Muscle of back (tissue), 11 donors: ENCODE data around the gene EFCAB14. TPM values are rescaled to one million over a fixed set of nuclear protein-coding genes. Genes with fewer than 3 reads are reported as not detected.
"Not testable (repeated sequence)": the region's sequence is repeated elsewhere in the genome, so short reads cannot be mapped to it uniquely, and the experiment has no call there.

Source experiments
- DNase-seq, 3 donors: peaks; one replicate each; pipeline versions ENCODE4 v3.0.0 to v3.0.0-alpha.2; 2013
- polyA plus RNA-seq, 10 donors: library from polyadenylated mRNA; unstranded; fragments of 120-200 nt; gene quantifications; one replicate each; pipeline ENCODE4 v1.2.1, GENCODE V29; 2013; ENCODE audit not compliant: insufficient read length in 10 of 10

Gene EFCAB14
- polyA plus RNA-seq, 10 donors: 77.9 to 111 (median 101) TPM

GRCh38 chr1:46655848-46656247 lies 63.1 kb downstream of the EFCAB14 start:
- no peak for DNase-seq

DNA sequence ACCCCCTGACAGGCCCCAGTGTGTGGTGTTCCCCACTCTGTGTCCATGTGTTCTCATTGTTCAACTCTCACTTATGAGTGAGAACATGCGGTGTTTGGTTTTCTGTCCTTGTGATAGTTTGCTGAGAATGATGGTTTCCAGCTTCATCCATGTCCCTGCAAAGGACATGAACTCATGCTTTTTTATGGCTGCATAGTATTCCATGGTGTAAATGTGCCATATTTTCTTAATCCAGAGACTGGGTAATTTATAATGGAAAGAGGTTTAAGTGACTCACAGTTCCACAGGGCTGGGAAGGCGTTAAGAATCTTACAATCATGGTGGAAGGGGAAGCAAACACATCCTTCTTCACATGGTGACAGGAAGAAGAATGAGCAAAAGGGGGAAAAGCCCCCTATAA lies 64.2 kb downstream of the EFCAB14 start:
- DNase-seq: not testable (repeated sequence)

DNA sequence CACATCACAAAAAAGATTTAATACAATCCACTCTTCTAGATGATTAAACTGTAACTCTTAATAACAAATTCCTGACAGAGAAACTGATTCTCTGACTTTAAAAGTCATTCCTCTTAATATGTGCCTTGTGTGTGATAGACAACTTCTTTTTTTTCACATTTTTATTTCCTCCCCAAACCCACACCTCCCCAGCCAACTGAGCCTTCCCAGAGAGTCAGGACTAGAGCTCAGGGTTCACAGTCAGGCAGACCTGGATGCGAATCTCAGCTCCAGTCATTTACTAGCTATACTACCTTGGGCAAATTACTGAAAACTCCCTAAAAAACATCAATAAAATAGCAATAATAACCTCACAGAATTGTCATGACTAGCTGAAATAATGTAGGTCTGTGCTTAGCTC lies 64.9 kb downstream of the EFCAB14 start:
- no peak for DNase-seq

- no peak for DNase-seq
Observed at GRCh38 chr1:46653405-46653958, 65.4 kb downstream of the EFCAB14 start.

DNA sequence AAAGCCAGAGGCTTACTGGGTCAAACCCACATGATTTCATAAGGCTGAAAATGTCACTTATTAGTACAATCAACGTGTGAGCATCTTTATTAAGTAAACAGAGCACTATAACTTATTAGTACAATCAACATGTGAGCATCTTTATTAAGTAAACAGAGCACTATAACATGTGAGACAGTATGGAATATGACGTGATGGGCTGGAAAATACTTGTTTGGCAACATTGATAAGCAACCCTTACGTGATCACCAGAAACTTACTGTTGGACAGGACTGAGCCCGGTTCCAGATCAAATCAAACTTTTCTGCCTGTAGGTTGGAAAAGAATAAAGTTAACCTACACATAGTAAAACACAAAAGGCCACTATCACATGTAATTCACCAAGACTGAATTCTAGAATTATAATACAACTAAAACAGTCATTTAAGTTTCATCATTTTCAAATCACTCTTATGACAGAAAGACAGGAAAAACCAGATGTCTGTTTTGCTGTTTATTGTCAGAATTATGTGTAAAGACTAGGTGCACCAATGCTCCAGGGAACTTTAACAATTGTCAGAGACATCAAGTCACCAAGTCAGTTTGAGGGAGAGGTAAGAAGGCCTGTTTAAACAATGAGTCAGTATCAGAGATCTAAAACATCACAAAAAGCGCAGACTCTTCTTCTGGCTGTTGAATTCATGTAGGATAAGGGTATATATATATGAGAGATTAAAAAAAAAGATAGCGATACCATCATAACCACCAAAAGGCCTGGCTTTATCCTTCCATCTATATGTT lies 66.4 kb downstream of the EFCAB14 start:
- no peak for DNase-seq

- DNase-seq: not testable (repeated sequence)
Observed at GRCh38 chr1:46651152-46651551, 67.8 kb downstream of the EFCAB14 start.

GRCh38 chr1:46650491-46650890 lies 68.4 kb downstream of the EFCAB14 start:
- DNase-seq: no peak

GRCh38 chr1:46649764-46650163 lies 69.2 kb downstream of the EFCAB14 start:
- no peak for DNase-seq

- no peak for DNase-seq
Observed at GRCh38 chr1:46647611-46648010, 71.3 kb downstream of the EFCAB14 start.

GRCh38 chr1:46646844-46647243 lies 72.1 kb downstream of the EFCAB14 start:
- DNase-seq: no peak

DNA sequence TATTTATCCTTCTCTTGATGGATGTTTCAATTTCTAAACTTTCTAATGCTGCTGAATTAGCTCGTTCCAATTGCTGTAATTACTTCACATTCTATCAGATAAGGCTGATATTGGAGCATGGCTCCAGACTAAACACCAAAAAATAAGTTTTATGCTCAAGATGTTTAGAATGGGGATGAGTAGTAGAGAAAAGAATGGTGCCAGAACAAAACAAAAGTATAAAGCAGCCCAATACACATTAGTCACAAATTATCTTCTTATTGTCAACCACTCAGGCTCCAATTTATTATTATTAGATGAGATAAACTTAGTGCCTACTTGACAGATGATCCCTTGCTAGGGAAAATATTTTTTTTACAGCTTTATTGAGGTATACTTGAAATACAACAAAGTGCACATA lies 72.6 kb downstream of the EFCAB14 start:
- no peak for DNase-seq

- DNase-seq: no peak
Observed at GRCh38 chr1:46645815-46646214, 73.1 kb downstream of the EFCAB14 start.

GRCh38 chr1:46643368-46643775 lies 75.5 kb downstream of the EFCAB14 start:
- peak in 1 of 3 donors; percentile 54 for DNase-seq

GRCh38 chr1:46642115-46642680 lies 76.7 kb downstream of the EFCAB14 start:
- DNase-seq: no peak

GRCh38 chr1:46639547-46639946 lies 79.4 kb downstream of the EFCAB14 start:
- DNase-seq: no peak

DNA sequence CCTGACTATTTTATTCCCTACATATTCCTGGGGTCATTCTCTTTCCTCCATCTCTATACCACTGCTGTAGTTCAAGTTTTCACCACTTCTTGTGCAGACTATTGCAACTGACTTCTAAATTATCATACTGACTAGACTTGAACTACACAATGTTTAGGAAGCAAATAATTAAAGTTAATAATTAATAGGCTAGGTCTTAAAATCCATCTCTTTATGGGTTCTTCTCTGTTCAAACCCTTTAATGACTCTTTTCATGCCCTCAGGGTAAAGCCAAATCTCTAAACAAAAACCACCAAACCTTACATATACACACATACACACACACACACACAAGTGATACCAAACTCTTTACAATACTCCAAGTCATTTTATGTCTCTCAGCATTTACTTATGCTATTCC lies 80.0 kb downstream of the EFCAB14 start:
- no peak for DNase-seq

GRCh38 chr1:46637444-46638083 lies 81.3 kb downstream of the EFCAB14 start:
- DNase-seq: peak in 1 of 3 donors; percentile 5

DNA sequence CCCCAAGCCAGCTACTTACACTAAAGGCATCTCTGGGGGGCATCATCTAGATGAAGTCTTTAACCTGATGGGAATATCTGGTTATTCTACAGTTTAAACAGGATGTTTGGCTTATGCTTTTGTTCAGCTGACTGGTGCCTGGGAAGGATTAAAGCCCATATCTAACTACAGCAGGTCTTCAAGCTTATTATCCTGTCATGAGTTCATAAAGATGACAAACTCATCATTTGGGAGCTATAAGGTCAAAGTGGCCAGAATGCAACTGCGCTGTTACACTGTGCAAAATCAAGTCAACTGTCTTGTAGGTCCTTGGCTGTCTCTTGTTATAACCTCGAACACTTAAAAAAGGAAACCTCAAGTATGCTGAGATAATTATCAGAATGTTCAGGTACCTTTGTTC lies 83.7 kb downstream of the EFCAB14 start:
- DNase-seq: no peak

DNA sequence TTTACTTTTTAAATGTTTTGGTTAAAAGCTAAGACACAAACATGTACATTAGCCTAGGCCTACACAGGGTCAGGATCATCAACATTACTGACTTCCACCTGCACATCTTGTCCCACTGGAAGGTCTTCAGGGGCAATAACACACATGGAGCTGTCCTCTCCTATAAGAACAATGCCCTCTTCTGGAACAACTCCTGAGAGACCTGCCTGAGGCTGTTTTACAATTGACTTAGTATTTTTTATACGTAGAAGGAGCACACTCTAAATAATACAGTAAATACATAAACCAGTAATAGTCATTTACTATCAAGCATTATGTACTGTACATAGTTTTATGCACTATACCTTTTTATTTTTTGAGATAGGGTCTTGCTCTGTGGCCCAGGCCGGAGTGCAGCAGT lies 88.2 kb downstream of the EFCAB14 start:
- DNase-seq: no peak
